Mesendoderm (in vitro differentiated cells): Measurements from ENCODE around the gene CAMTA1.
A peak's percentile ranks its signal among the peaks of the same experiment; 100 is the strongest.

Source experiments
- DNase-seq: peaks from one replicate; pipeline ENCODE4 v3.0.0; 2013
- H2AK5ac ChIP-seq: 2 replicates; pipeline ENCODE4 v1.6.1; 2013; ENCODE audit warnings: low read length, inconsistent platforms
- H2BK120ac ChIP-seq: 2 replicates; pipeline ENCODE4 v1.6.1; 2013; ENCODE audit warnings: low read depth, mild to moderate bottlenecking, low read length, moderate library complexity, mixed read lengths
- H2BK15ac ChIP-seq: replicated peaks from 2 replicates; pipeline ENCODE4 v1.6.1; 2013; ENCODE audit warnings: low read depth, mild to moderate bottlenecking, moderate library complexity
- H2BK5ac ChIP-seq: 2 replicates; pipeline ENCODE4 v1.6.1; 2013; ENCODE audit warnings: low read length, inconsistent platforms
- H3K18ac ChIP-seq: 2 replicates; pipeline ENCODE4 v1.6.1; 2013; ENCODE audit warnings: mild to moderate bottlenecking, low read length, mixed read lengths
- H3K23ac ChIP-seq: one replicate; pipeline ENCODE4 v1.6.1; 2013; ENCODE audit warnings: low read length
- H3K27ac ChIP-seq: 2 replicates; pipeline ENCODE4 v1.5.1; 2013; ENCODE audit warnings: low read depth, mild to moderate bottlenecking, inconsistent platforms, low read length, moderate library complexity
- H3K27me3 ChIP-seq: 2 replicates; pipeline ENCODE4 v1.6.1; 2013; ENCODE audit warnings: low read length, control low read depth, mild to moderate bottlenecking, inconsistent platforms; ENCODE audit not compliant: insufficient read depth, poor library complexity
- H3K36me3 ChIP-seq: 2 replicates; pipeline ENCODE4 v1.6.1; 2013; ENCODE audit warnings: low read length, inconsistent platforms; ENCODE audit not compliant: control insufficient read depth, insufficient read depth
- H3K4ac ChIP-seq: one replicate; pipeline ENCODE4 v1.6.1; 2013; ENCODE audit warnings: low read depth, mild to moderate bottlenecking, low read length, moderate library complexity
- H3K4me1 ChIP-seq: 2 replicates; pipeline ENCODE4 v1.6.1; 2013; ENCODE audit warnings: low read depth, low read length, inconsistent platforms; ENCODE audit not compliant: control insufficient read depth
- H3K4me2 ChIP-seq: 2 replicates; pipeline ENCODE4 v1.6.1; 2013; ENCODE audit warnings: low read length
- H3K4me3 ChIP-seq: 2 replicates; pipeline ENCODE4 v1.5.1; 2013; ENCODE audit warnings: mild to moderate bottlenecking, low read length
- H3K56ac ChIP-seq: one replicate; pipeline ENCODE4 v1.6.1; 2013; ENCODE audit warnings: low read length
- H3K79me1 ChIP-seq: 2 replicates; pipeline ENCODE4 v1.6.1; 2013; ENCODE audit warnings: low read length, inconsistent platforms
- H3K79me2 ChIP-seq: 2 replicates; pipeline ENCODE4 v1.6.1; 2013; ENCODE audit warnings: mild to moderate bottlenecking, low read length; ENCODE audit not compliant: control insufficient read depth, insufficient read depth
- H3K9ac ChIP-seq: 2 replicates; pipeline ENCODE4 v1.6.1; 2013; ENCODE audit warnings: low read length, inconsistent platforms
- H4K5ac ChIP-seq: one replicate; pipeline ENCODE4 v1.6.1; 2013; ENCODE audit warnings: low read length
- H4K8ac ChIP-seq: one replicate; pipeline ENCODE4 v1.6.1; 2013; ENCODE audit warnings: low read depth, mild to moderate bottlenecking, control low read depth, low read length, moderate library complexity
- WGBS: extraction: QIAGEN DNeasy Blood & Tissue Kit; methylation state at CpG from one replicate; pipeline ENCODE4 v1.1.7; 2013; ENCODE audit warnings: low lambda C conversion rate, missing lambda C conversion rate; ENCODE audit not compliant: insufficient coverage; ENCODE audit errors: extremely low coverage; 5-methylcytosine and 5-hydroxymethylcytosine counted together

Gene CAMTA1

GRCh38 chr1:6971048-6971447, 185.8 kb downstream of the CAMTA1 start:
- no peak overlapping the region for H2AK5ac ChIP-seq
- no peak overlapping the region for H2BK120ac ChIP-seq
- WGBS, result no CpG with 5 or more reads among the region's 9 CpGs
- H3K18ac ChIP-seq, result no peak overlapping the region
- H3K27me3 ChIP-seq, result no peaks in the 10 kb centered on the region
- H3K27ac ChIP-seq, result no peak overlapping the region
- H3K4me3 ChIP-seq, result no peak overlapping the region
- no peak overlapping the region for H2BK15ac ChIP-seq
- no peak overlapping the region for H4K8ac ChIP-seq
- H4K5ac ChIP-seq, result no peak overlapping the region
- no peak overlapping the region for H3K56ac ChIP-seq
- H3K79me2 ChIP-seq, result no peaks in the 10 kb centered on the region
- H3K79me1 ChIP-seq, result no peaks in the 10 kb centered on the region
- H3K4me1 ChIP-seq, result no peaks in the 10 kb centered on the region
- H2BK5ac ChIP-seq, result no peak overlapping the region
- H3K4ac ChIP-seq, result no peak overlapping the region
- DNase-seq, result no peak
- H3K9ac ChIP-seq, result no peak overlapping the region
- no peak overlapping the region for H3K23ac ChIP-seq
- no peak overlapping the region for H3K4me2 ChIP-seq
- no peaks in the 10 kb centered on the region for H3K36me3 ChIP-seq

DNA sequence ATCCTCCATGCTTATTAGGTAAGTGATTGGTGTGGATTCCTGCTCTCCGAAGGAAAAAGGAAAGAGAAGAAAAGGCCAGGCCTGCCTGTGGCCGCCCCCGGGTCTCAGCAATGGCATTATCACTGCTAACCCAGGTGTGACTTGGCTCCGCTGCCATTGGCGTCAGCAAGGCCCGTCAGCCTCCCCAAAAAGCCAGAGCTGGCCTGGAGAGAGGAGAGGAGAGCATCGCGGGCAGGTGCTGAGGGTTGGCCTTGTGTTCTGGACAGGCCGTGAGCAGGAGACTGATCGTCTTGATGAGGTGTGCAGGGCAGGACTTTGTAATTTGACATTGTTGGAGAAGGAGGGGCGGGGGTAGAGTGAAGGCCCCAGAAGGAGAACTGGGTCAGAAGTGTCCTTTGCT, 186.4 kb downstream of the CAMTA1 start:
- no peak overlapping the region for H3K4me2 ChIP-seq
- H2AK5ac ChIP-seq, result no peak overlapping the region
- H3K27ac ChIP-seq, result no peak overlapping the region
- H2BK120ac ChIP-seq, result no peak overlapping the region
- H2BK15ac ChIP-seq, result no peak overlapping the region
- H3K79me2 ChIP-seq, result no peaks in the 10 kb centered on the region
- H3K4ac ChIP-seq, result no peak overlapping the region
- no peaks in the 10 kb centered on the region for H3K36me3 ChIP-seq
- no peak overlapping the region for H3K23ac ChIP-seq
- no peak overlapping the region for H3K4me3 ChIP-seq
- H4K5ac ChIP-seq, result no peak overlapping the region
- DNase-seq, result no peak
- no peaks in the 10 kb centered on the region for H3K4me1 ChIP-seq
- no peaks in the 10 kb centered on the region for H3K27me3 ChIP-seq
- no peak overlapping the region for H4K8ac ChIP-seq
- H3K18ac ChIP-seq, result no peak overlapping the region
- no peak overlapping the region for H3K56ac ChIP-seq
- H3K9ac ChIP-seq, result no peak overlapping the region
- H2BK5ac ChIP-seq, result no peak overlapping the region
- no peaks in the 10 kb centered on the region for H3K79me1 ChIP-seq
- WGBS, result no CpG with 5 or more reads among the region's 11 CpGs

DNA sequence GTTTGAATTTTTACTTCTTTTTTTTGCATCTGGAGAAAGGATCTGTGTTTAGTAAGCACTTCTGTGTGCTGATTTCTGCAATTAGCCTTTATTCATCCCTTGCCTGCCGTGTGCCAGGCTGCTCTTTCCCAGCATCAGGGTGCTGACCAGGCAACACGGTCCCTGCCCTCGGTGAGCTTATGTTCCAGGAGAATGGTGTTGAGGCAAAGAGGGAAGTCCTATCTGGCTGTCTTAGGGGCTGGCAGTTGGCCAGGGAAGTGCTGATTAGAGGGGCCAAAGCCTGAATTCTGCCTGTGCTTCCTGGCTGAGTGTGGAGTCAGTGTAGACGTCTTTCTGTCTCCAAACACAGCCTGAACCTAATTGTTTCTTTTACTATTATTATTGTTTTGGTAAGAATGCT, 187.1 kb downstream of the CAMTA1 start:
- Histone ChIP-seq H2BK5ac (no peak overlapping the region), H2AK5ac (no peak overlapping the region), H3K4me3 (no peak overlapping the region), H2BK15ac (no peak overlapping the region), H2BK120ac (no peak overlapping the region), H3K36me3 (no peaks in the 10 kb centered on the region), H3K27me3 (no peaks in the 10 kb centered on the region), H3K4me2 (no peak overlapping the region), H3K79me2 (no peaks in the 10 kb centered on the region), H3K79me1 (no peaks in the 10 kb centered on the region), H3K27ac (no peak overlapping the region), H3K18ac (no peak overlapping the region), H3K4ac (no peak overlapping the region), H3K56ac (no peak overlapping the region), H4K8ac (no peak overlapping the region), H4K5ac (no peak overlapping the region), H3K23ac (no peak overlapping the region), H3K4me1 (no peaks in the 10 kb centered on the region), H3K9ac (no peak overlapping the region)
- no CpG with 5 or more reads among the region's 4 CpGs for WGBS
- no peak for DNase-seq

DNA sequence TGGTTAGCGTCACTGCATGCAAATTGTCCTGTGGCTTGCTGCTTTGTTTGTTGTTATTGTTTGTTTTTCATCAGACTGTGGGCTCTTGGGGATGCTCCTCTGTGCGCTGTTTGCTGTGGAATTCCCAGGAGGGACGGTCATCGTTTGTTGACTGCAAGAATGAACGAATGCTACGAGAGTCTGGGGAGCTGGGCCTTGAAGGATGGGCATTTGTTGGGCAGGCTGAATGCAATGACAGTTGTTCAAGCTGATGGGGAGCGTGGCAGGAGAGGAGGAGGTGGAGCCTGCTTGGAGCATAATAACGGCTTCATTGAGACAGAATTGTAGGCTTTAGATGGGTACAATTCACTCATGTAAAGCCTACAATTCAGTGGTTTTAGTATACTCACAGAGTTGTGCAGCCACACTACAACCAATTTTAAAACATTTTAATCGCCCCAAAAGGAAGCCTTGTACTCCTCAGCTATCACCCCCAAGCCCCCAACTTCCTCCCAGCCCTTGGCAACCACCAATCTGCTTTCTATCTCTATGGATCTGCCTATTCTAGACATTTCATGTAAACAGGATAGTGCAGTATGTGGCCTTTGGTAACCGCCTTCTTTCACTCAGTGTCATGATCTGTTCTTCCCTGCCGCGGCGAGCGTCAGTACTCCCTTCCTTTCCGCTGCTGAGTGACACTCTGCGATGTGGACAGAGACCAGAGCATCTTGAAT, 190.2 kb downstream of the CAMTA1 start:
- Histone ChIP-seq H3K4me3 (no peak overlapping the region), H2BK5ac (no peak overlapping the region), H3K23ac (no peak overlapping the region), H3K36me3 (no peaks in the 10 kb centered on the region), H3K27me3 (no peaks in the 10 kb centered on the region), H3K79me1 (no peaks in the 10 kb centered on the region), H4K5ac (no peak overlapping the region), H3K56ac (no peak overlapping the region), H3K4me2 (no peak overlapping the region), H4K8ac (no peak overlapping the region), H2BK15ac (no peak overlapping the region), H3K4ac (no peak overlapping the region), H3K79me2 (no peaks in the 10 kb centered on the region), H3K27ac (no peak overlapping the region), H2AK5ac (no peak overlapping the region), H3K9ac (no peak overlapping the region), H2BK120ac (no peak overlapping the region), H3K4me1 (peaks cover 6% of the 10 kb centered on the region), H3K18ac (no peak overlapping the region)
- WGBS, result no CpG with 5 or more reads among the region's 16 CpGs
- no peak for DNase-seq

DNA sequence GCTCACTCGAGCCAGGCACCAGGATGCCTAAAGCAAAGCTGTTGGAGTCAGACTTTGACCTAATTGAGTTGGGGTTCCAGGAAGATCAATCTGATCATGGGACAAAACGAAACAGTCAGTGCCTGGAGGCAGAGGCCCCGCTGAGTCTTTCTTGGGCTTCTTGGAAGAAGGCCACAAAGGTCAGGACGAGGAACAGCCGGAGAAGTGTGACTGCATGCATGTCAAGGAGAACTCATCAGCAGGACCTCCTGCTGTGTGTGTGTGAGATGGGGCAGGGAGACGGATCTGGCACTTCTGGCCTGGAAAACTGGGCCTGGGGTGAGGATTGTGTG, 190.8 kb downstream of the CAMTA1 start:
- H3K18ac ChIP-seq, result no peak overlapping the region
- no peak overlapping the region for H3K27ac ChIP-seq
- DNase-seq, result no peak
- H2BK120ac ChIP-seq, result no peak overlapping the region
- H3K23ac ChIP-seq, result no peak overlapping the region
- no peak overlapping the region for H2BK5ac ChIP-seq
- no peaks in the 10 kb centered on the region for H3K79me2 ChIP-seq
- H3K56ac ChIP-seq, result no peak overlapping the region
- no peak overlapping the region for H3K4me2 ChIP-seq
- H3K79me1 ChIP-seq, result no peaks in the 10 kb centered on the region
- H3K4ac ChIP-seq, result no peak overlapping the region
- H3K4me1 ChIP-seq, result peaks cover 6% of the 10 kb centered on the region
- no peaks in the 10 kb centered on the region for H3K36me3 ChIP-seq
- no CpG with 5 or more reads among the region's 6 CpGs for WGBS
- H4K5ac ChIP-seq, result no peak overlapping the region
- no peak overlapping the region for H4K8ac ChIP-seq
- no peak overlapping the region for H2BK15ac ChIP-seq
- H3K9ac ChIP-seq, result no peak overlapping the region
- H3K27me3 ChIP-seq, result no peaks in the 10 kb centered on the region
- no peak overlapping the region for H3K4me3 ChIP-seq
- no peak overlapping the region for H2AK5ac ChIP-seq

DNA sequence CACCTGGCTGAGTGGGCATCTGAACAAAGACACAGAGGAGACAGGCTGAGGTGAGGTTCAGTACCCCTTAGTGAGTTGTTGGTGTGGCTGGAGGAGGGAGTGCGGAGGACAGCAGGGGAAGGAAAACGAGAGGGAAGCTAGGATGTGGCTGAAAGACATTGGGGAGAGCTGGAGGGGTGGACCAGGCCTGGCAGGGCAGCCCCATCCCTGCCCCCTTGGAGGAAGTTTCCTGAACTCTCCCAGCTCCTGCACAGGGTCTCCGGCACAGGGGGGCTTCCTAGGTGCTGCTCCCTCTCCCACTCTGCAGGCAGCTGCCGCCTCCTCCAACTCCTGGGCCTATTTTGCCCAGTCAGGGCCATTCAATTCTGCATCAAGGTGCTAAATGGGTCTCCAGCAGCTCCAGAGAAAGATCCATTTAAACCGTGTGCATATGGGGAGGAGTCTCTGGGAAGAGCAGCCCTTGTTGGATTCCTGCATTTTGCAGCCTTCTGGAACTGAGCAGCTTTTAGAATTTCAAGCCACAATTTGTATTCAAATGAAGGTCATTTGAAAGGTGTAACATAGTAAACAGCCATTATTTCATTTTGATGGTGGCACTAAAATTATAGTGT, 193.9 kb downstream of the CAMTA1 start:
- peak; percentile 54 for DNase-seq
- H3K18ac ChIP-seq, result no peak overlapping the region
- no CpG with 5 or more reads among the region's 5 CpGs for WGBS
- H2BK120ac ChIP-seq, result no peak overlapping the region
- H3K36me3 ChIP-seq, result no peaks in the 10 kb centered on the region
- no peak overlapping the region for H3K27ac ChIP-seq
- H3K4me3 ChIP-seq, result no peak overlapping the region
- no peak overlapping the region for H4K8ac ChIP-seq
- H3K79me1 ChIP-seq, result no peaks in the 10 kb centered on the region
- no peak overlapping the region for H2AK5ac ChIP-seq
- no peak overlapping the region for H3K23ac ChIP-seq
- H3K79me2 ChIP-seq, result no peaks in the 10 kb centered on the region
- H4K5ac ChIP-seq, result no peak overlapping the region
- no peak overlapping the region for H2BK5ac ChIP-seq
- no peak overlapping the region for H2BK15ac ChIP-seq
- H3K9ac ChIP-seq, result no peak overlapping the region
- peaks cover 6% of the 10 kb centered on the region for H3K4me1 ChIP-seq
- H3K56ac ChIP-seq, result peak overlapping the region; percentile 50
- H3K27me3 ChIP-seq, result no peaks in the 10 kb centered on the region
- H3K4me2 ChIP-seq, result no peak overlapping the region
- no peak overlapping the region for H3K4ac ChIP-seq
